Neuronal stem cell (in vitro differentiated cells): ENCODE results near the gene TFEB.

Experiments used
- DNase-seq: peaks from one replicate; pipeline ENCODE4 v3.0.0-alpha.2; 2013; ENCODE audit warnings: low spot score
- H2AFZ ChIP-seq: one replicate; pipeline ENCODE4 v1.6.1; 2013; ENCODE audit warnings: mild to moderate bottlenecking, low read length, inconsistent platforms
- H2AK5ac ChIP-seq: 2 replicates; pipeline ENCODE4 v1.6.1; 2013; ENCODE audit warnings: low read depth, mild to moderate bottlenecking, inconsistent platforms, low read length, moderate library complexity, mixed read lengths
- H2BK120ac ChIP-seq: 2 replicates; pipeline ENCODE4 v1.6.1; 2013; ENCODE audit warnings: low read depth, mild to moderate bottlenecking, inconsistent platforms, low read length, moderate library complexity, mixed read lengths
- H2BK12ac ChIP-seq: one replicate; pipeline ENCODE4 v1.6.1; 2013; ENCODE audit warnings: low read length, inconsistent platforms
- H2BK15ac ChIP-seq: 2 replicates; pipeline ENCODE4 v1.6.1; 2013; ENCODE audit warnings: mild to moderate bottlenecking, low read length, inconsistent platforms, mixed read lengths
- H2BK5ac ChIP-seq: one replicate; pipeline ENCODE4 v1.6.1; 2013; ENCODE audit warnings: inconsistent platforms, mild to moderate bottlenecking, low read length, moderate library complexity
- H3K14ac ChIP-seq: one replicate; pipeline ENCODE4 v1.6.1; 2013; ENCODE audit warnings: low read length, inconsistent platforms
- H3K18ac ChIP-seq: 2 replicates; pipeline ENCODE4 v1.6.1; 2013; ENCODE audit warnings: low read length, inconsistent platforms
- H3K23ac ChIP-seq: 2 replicates; pipeline ENCODE4 v1.6.1; 2013; ENCODE audit warnings: low read depth, mild to moderate bottlenecking, mixed read lengths, low read length, inconsistent platforms; ENCODE audit not compliant: poor library complexity
- H3K27ac ChIP-seq: replicated peaks from 3 replicates; pipeline ENCODE4 v1.5.1; 2013; ENCODE audit warnings: low read length, inconsistent platforms
- H3K27me3 ChIP-seq, 3 experiments: 2 replicates each; pipeline ENCODE4 v1.6.1; 2013; ENCODE audit warnings: low read length in 3 of 3, mild to moderate bottlenecking in 2 of 3, inconsistent platforms in 1 of 3, low read depth in 1 of 3, mixed read lengths in 1 of 3, moderate library complexity in 1 of 3; ENCODE audit not compliant: control insufficient read depth in 3 of 3, insufficient read depth in 3 of 3
- H3K36me3 ChIP-seq, 2 donors: replicated peaks in 1 of 2; 2 replicates each; pipeline ENCODE4 v1.6.1; 2013; ENCODE audit warnings: low read length in 2 of 2; ENCODE audit not compliant: control insufficient read depth in 2 of 2, insufficient read depth in 2 of 2
- H3K4ac ChIP-seq: 2 replicates; pipeline ENCODE4 v1.6.1; 2013; ENCODE audit warnings: inconsistent platforms, mild to moderate bottlenecking, low read length, moderate library complexity
- H3K4me1 ChIP-seq, 2 donors: 1 replicate in 1 of 2; 2 replicates in 1 of 2; pipeline ENCODE4 v1.6.1; 2013; ENCODE audit warnings: low read length in 2 of 2, low read depth in 1 of 2; ENCODE audit not compliant: control insufficient read depth in 2 of 2, insufficient read depth in 1 of 2
- H3K4me2 ChIP-seq: one replicate; pipeline ENCODE4 v1.6.1; 2013; ENCODE audit warnings: mild to moderate bottlenecking, low read length, inconsistent platforms; ENCODE audit not compliant: insufficient read depth, poor library complexity, severe bottlenecking
- H3K4me3 ChIP-seq, 2 donors: 2 replicates each; pipeline ENCODE4 v1.5.1; 2013; ENCODE audit warnings: low read length in 2 of 2, mild to moderate bottlenecking in 2 of 2, inconsistent platforms in 1 of 2, moderate library complexity in 1 of 2
- H3K79me1 ChIP-seq: one replicate; pipeline ENCODE4 v1.6.1; 2013; ENCODE audit warnings: low read depth, mild to moderate bottlenecking, inconsistent platforms, low read length, moderate library complexity
- H3K9ac ChIP-seq: one replicate; pipeline ENCODE4 v1.6.1; 2013; ENCODE audit warnings: mild to moderate bottlenecking, low read depth, low read length, inconsistent platforms; ENCODE audit not compliant: poor library complexity
- H3K9me3 ChIP-seq, 2 donors: replicated peaks in 1 of 2; 2 replicates each; pipeline versions ENCODE3 to v1.6.1; 2013; ENCODE audit warnings: low read length in 2 of 2, mild to moderate bottlenecking in 2 of 2, inconsistent platforms in 1 of 2, low read depth in 1 of 2, mixed read lengths in 1 of 2, moderate library complexity in 1 of 2; ENCODE audit not compliant: control insufficient read depth in 2 of 2, insufficient read depth in 1 of 2
- H4K8ac ChIP-seq: one replicate; pipeline ENCODE4 v1.6.1; 2013; ENCODE audit warnings: low read depth, mild to moderate bottlenecking, inconsistent platforms, low read length, moderate library complexity
- H4K91ac ChIP-seq: one replicate; pipeline ENCODE4 v1.6.1; 2013; ENCODE audit warnings: low read length, low read depth, mild to moderate bottlenecking, inconsistent platforms; ENCODE audit not compliant: poor library complexity
- WGBS, 2 donors: extraction: QIAGEN DNeasy Blood & Tissue Kit; methylation state at CpG; one replicate each; pipeline ENCODE4 v1.1.7; 2013; ENCODE audit warnings: missing lambda C conversion rate in 2 of 2, mixed read lengths in 1 of 2; ENCODE audit not compliant: insufficient read length in 2 of 2, insufficient replicate concordance in 1 of 2; ENCODE audit errors: extremely low coverage in 2 of 2; 5-methylcytosine and 5-hydroxymethylcytosine counted together

Gene TFEB

GRCh38 chr6:41658636-41659035, 76.8 kb downstream of the TFEB start:
- Histone ChIP-seq H3K4me1 (peaks cover 8 to 10% of the 10 kb centered on the region in 2 donors), H3K23ac (no peak overlapping the region), H4K91ac (no peak overlapping the region), H3K36me3 (peaks cover 0 to 4% of the 10 kb centered on the region in 2 donors), H3K27ac (no peak overlapping the region), H3K4me2 (no peak overlapping the region), H3K79me1 (no peaks in the 10 kb centered on the region), H2AK5ac (no peak overlapping the region), H3K18ac (no peak overlapping the region), H3K14ac (no peak overlapping the region), H3K9me3 (no peaks in the 10 kb centered on the region), H2BK12ac (no peak overlapping the region), H2BK120ac (no peak overlapping the region), H2BK15ac (no peak overlapping the region), H3K9ac (no peak overlapping the region), H2BK5ac (no peak overlapping the region), H3K27me3 (peaks cover 0 to 12% (median 0%) of the 10 kb centered on the region in 3 experiments), H3K4ac (no peak overlapping the region), H3K4me3 (no peak overlapping the region), H2AFZ (no peak overlapping the region), H4K8ac (no peak overlapping the region)
- WGBS, 2 donors, result no CpG with 5 or more reads among the region's 13 CpGs
- DNase-seq, result no peak

GRCh38 chr6:41657131-41658094, 78.0 kb downstream of the TFEB start:
- Histone ChIP-seq H3K4ac (no peak overlapping the region), H3K18ac (peak overlapping the region; percentile 65), H2BK5ac (no peak overlapping the region), H3K27me3 (peaks cover 0 to 12% (median 0%) of the 10 kb centered on the region in 3 experiments), H3K9ac (peak overlapping the region; percentile 9), H3K23ac (no peak overlapping the region), H4K8ac (no peak overlapping the region), H3K79me1 (peaks cover 4% of the 10 kb centered on the region), H3K36me3 (peaks cover 3 to 14% of the 10 kb centered on the region in 2 donors), H2AFZ (no peak overlapping the region), H3K14ac (no peak overlapping the region), H2BK15ac (peak overlapping the region; percentile 63), H2AK5ac (peak overlapping the region; percentile 88), H3K4me2 (no peak overlapping the region), H3K4me3 (peak overlapping the region in 1 of 2 donors; percentile 8), H2BK120ac (no peak overlapping the region), H2BK12ac (peak overlapping the region; percentile 91), H3K27ac (no peak overlapping the region), H4K91ac (no peak overlapping the region), H3K9me3 (no peaks in the 10 kb centered on the region), H3K4me1 (peaks cover 4 to 10% of the 10 kb centered on the region in 2 donors)
- no CpG with 5 or more reads among the region's 23 CpGs for WGBS, 2 donors
- no peak for DNase-seq

GRCh38 chr6:41656002-41656691, 79.3 kb downstream of the TFEB start:
- Histone ChIP-seq H3K36me3 (peaks cover 12 to 27% of the 10 kb centered on the region in 2 donors), H4K8ac (no peak overlapping the region), H3K27me3 (peaks cover 0 to 5% (median 0%) of the 10 kb centered on the region in 3 experiments), H3K4me3 (no peak overlapping the region), H2BK5ac (peak overlapping the region; percentile 49), H3K9ac (peak overlapping the region; percentile 74), H3K4me1 (peaks cover 4 to 10% of the 10 kb centered on the region in 2 donors), H3K4me2 (no peak overlapping the region), H2AK5ac (peak overlapping the region; percentile 36), H3K14ac (no peak overlapping the region), H3K9me3 (no peaks in the 10 kb centered on the region), H4K91ac (peak overlapping the region; percentile 65), H3K4ac (no peak overlapping the region), H2AFZ (peak overlapping the region; percentile 32), H3K79me1 (peaks cover 6% of the 10 kb centered on the region), H2BK120ac (no peak overlapping the region), H3K27ac (no peak overlapping the region), H3K18ac (peak overlapping the region; percentile 83), H2BK12ac (peak overlapping the region; percentile 66), H3K23ac (peak overlapping the region; percentile 93), H2BK15ac (peak overlapping the region; percentile 75)
- WGBS, 2 donors, result 100% methylated on average over 3 of the region's 14 CpGs; no CpG with 5 or more reads in 1 of the 2 donors
- DNase-seq, result no peak

- Histone ChIP-seq H4K91ac (no peak overlapping the region), H3K27ac (no peak overlapping the region)
Observed at GRCh38 chr6:41655646-41656001, 79.8 kb downstream of the TFEB start.

More at GRCh38 chr6:41655646-41656001, 79.8 kb downstream of the TFEB start:
- Histone ChIP-seq H3K18ac (peak overlapping the region; percentile 83), H4K8ac (no peak overlapping the region), H3K4ac (no peak overlapping the region), H2BK120ac (no peak overlapping the region), H2BK5ac (peak overlapping the region; percentile 49), H2AK5ac (no peak overlapping the region), H2BK12ac (no peak overlapping the region), H3K36me3 (peaks cover 15 to 32% of the 10 kb centered on the region in 2 donors), H2AFZ (peak overlapping the region; percentile 32), H2BK15ac (no peak overlapping the region), H3K27me3 (peaks cover 0 to 4% (median 0%) of the 10 kb centered on the region in 3 experiments), H3K9ac (no peak overlapping the region), H3K23ac (no peak overlapping the region), H3K9me3 (no peaks in the 10 kb centered on the region), H3K4me3 (no peak overlapping the region), H3K4me1 (peaks cover 4 to 10% of the 10 kb centered on the region in 2 donors), H3K14ac (no peak overlapping the region), H3K79me1 (peaks cover 6% of the 10 kb centered on the region), H3K4me2 (no peak overlapping the region)
- WGBS, 2 donors, result no CpG with 5 or more reads among the region's 12 CpGs
- DNase-seq, result no peak
